MV-4-11 (cell line): ENCODE results near the gene TMEM91.
"Not testable (repeated sequence)": the region's sequence is repeated elsewhere in the genome, so short reads cannot be mapped to it uniquely, and the experiment has no call there.

Experiments used
- DNase-seq: peaks from one replicate; lab custom pipeline; 2025; lab: John Stamatoyannopoulos, UW

TMEM91 gene

DNA sequence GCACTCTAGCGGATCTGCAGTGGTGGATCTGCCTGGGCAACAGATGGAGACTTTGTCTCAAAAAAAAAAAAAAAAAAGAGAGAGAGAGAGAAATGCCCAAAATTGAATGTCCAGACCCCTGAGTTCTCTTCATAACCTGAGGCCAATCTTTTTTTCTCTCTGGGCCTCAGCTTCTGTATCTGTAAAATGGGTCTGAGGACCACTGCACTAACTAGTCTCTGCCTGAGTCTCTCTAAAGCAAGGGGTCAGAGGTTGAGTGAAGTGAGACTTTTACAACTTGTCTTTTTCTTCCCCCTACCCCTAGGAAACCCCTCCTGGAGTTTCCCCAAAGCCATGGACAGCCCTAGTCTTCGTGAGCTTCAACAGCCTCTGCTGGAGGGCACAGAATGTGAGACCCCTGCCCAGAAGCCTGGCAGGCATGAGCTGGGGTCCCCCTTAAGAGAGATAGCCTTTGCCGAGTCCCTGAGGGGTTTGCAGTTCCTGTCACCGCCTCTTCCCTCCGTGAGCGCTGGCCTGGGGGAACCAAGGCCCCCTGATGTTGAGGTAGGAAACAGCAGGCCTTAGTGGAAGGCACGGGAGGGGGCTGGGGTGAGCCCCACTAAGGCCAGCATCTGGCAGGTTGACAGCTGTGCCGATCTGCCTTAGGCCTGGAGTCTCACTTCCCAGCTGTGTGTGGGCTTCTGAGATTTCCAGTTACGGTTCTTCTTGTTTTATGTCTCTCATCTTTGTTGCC is 1.8 kb downstream of the TMEM91 start:
- DNase-seq = peak; percentile 40

DNA sequence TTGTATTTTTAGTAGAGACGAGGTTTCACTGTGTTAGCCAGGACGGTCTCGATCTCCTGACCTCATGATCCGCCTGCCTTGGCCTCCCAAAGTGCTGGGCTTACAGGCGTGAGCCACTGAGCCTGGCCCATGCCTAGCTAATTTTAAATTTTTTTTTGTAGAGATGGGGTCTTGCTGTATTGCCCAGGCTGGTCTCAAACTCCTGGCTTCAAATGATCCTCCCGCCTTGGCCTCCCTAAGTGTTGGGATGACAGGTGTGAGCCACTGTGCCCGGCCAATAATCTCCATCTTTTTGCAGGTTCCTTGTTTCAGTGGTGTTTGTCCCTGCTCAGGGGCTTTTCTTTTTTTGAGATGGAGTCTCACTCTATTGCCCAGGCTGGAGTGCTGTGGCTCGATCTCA is 5.2 kb downstream of the TMEM91 start:
- DNase-seq = not testable (repeated sequence)

DNA sequence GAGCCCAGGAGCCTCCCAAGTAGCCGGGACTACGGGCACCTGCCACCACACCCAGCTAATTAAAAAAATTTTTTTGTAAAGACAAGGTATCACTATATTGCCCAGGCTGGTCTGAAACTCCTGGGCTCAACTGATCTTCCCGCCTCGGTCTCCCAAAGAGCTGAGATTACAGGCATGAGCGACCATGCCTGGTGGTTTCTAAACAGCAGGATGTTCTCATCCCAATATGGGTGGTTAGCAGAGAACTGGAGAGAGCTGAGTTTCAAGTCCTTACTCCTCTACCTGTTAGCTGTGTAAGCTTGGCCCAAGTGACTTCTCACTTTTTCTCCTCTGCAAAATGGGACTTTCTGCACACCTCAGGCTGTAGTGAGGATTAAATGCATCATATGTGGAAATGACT is 8.0 kb downstream of the TMEM91 start:
- DNase-seq = no peak

DNA sequence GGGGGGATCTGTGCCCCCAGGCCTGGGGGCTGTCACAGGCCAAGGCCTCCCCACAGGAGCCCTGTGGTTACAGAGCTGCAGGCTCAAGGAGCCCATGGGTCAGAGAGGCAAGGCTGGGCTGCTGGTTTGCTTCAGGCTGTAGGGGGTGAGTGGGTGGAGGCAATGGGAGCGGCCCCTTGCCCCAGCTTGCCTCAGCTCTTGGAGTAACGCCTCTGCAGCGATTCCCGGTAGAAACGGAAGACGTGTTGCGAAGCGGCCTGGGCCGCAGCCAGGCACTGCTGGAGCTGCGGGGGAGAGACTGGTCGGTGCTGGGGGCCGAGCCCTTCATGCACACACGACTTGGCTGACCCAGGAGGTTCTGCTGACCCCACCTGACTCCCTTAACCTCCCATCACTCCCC is 10.1 kb downstream of the TMEM91 start:
- no peak for DNase-seq

DNA sequence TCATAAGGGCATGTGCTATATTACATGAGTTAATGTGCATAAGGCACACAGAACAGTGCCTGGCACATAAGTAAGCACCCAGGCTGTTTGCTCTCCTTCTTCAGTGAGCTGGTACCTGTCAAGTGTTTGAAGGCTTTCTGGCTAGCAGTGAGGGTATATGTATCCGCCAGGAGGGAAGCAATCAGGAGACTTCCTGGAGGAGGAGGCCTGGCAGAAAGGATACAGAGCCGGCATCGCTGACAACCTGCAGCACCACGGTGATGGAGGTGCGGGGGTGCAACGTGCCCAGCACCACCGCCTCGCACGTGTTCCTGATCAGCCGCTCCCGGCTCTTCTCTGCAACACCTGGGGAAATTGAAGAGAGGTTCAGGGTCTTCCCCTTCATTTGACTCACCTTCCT is 15.3 kb downstream of the TMEM91 start:
- no peak for DNase-seq

DNA sequence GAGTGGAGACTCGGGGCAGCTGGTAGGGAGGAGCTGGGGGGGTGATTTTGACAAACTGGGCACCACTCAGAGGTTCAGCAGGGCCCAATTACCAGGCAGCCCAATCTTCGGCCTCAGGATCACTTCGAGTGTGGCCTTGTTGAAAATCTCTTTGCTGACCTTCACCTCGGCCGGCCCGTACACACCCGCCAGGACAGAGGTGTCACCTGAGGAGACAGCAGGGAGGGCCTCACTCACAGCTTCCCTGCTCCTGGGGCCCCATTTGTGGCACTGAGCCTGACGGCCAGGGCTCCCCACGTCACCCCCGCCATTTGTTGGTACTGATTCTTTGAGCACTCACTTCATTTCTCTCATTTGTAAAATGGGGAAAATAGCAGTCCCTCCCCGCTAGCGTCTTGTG is 16.4 kb downstream of the TMEM91 start:
- no peak for DNase-seq

DNA sequence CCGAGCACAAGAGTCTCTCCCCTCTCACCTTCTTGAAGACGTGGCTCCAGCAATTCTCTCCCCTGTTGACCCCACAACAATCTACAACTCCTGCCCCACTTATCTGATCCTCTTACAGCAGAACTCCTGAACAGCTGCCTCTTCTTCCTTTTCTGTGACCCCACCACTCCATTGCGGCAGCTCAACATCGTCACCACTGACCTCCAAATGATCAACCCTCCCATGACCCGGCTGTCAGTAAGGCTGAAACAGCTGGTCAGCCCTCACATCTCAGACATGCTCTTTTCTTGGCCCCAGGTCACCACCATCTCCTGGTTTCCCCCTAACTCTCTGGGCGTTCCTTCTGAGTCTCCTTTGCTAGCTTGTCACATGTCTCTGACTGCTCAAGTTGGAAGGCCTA is 19.0 kb downstream of the TMEM91 start:
- DNase-seq = peak; percentile 43

DNA sequence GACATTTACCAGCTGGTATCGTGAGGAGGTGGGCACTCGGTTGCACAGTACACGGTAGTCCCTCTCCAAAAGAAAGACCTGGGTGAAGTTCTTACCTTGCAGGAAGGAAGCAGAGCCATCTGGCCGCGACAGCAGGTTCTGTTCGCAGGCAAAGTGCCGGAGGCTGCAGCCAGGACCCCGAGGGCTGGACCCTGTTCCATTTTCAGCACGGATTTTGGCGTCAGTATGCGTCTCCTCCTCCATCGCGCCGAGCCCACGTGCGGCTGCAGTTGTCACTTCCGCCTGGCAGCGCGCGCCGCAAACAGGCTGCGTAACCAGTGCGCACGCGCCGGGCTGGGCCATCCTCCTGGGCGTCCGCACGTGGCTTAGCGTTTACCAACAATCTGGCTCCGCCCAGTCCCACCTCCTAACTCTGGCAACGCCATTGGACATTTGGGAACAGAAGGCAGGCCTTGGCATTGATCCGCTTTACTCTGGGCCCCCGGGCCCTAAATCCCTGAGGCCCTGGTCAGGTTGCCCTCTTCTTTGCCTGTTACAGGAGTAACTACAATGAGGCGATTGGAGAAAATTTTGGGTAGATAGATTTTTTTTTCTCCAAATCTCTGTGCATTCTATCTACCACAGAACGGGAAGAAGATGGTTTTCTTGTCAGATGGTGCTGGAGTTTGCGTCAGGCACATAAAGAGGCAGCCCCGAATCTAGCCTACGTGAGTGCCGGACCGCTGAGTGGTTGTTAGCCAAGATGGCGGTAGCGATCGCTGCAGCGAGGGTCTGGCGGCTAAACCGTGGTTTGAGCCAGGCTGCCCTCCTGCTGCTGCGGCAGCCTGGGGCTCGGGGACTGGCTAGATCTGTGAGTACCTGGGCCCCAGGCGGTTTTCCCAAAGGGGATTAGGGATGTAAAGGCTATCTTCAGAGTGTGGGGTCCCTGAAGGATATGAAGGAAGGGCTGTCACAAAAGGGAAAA is 21.0 kb downstream of the TMEM91 start, which contains the start of the genes BCKDHA and EXOSC5:
TSS of gene BCKDHA (plus strand) at position 733 of the 964 bp plus-strand sequence. CDS start at position 743, 10 bp downstream.
TSS of gene EXOSC5 (minus strand) at position 274 of the 964 bp plus-strand sequence. CDS start at position 243, 31 bp downstream.
- DNase-seq = peak; percentile 100

DNA sequence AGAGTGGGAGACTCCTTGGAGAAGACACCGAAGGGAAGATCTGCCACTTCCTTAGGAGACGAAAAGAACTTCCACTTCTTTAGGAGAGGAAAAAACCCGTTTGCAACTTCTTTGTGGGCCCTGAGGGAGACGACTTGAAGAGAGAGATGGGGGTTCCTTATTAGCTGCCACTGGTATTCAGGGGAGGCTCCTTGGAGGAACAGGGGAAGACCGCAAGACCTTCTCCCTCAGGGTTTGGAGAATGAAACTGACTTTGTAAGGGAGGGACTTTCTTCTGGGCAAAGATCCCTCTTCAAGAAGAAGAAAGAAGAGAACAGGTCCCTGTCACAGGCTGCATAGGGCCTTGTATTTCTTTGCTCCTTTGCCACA is 21.7 kb downstream of the TMEM91 start:
- peak; percentile 21 for DNase-seq

DNA sequence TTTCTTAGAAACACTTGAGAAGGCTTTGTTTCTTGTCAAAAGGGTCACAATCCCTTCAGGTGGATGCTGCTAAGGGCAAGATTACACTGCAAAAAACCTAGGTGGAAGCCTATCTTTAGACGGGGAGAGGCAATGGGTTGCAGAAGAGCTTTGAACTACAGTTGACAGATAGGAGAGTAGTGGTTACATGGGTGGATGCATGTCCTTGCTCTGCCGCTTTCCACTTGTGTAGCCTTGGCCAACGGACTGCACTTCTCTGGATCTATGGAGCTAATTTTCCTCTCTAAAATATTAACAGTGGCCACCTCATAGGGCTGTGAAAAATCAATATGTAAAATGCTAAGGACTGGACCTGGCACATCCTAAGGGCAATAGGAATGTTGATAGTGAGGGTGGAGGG is 22.3 kb downstream of the TMEM91 start:
- no peak for DNase-seq

DNA sequence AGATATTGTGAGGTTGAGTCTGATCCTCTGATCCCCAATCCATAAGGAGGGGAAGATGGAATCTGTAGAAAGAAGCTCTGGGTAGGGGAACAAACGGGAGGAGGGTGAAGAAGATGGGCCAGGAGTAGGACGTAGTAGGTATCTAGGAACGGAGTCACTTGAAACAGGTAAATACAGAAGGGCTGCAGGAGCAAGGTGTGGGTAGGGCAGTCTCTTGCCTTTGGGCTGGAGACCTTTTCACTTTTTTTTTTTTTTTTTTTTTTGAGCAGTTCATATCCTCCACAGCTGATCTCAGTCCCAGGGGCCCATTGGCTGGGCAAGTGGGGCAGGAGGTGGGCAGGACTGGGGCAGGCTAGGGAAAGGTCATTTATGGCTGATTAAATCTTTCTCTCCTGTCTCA is 22.8 kb downstream of the TMEM91 start:
- no peak for DNase-seq

DNA sequence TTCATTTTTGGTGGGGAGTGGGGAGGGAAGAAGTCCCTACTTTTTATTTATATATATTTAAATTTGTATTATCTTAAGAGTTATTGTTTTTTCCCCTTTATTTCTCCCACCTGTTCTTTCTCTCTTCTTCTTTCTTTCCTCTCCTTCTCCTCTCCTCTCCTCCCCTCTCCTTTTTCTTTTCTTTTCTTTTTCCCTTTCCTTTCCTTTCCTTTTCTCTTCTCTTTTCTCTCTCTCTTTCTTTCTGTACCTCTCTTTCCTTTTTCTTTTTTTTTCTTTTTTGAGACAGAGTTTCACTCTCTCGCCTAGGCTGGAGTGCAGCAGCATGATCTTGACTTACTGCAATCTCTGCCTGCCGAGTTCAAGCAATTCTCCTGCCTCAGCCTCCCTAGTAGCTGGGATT is 23.2 kb downstream of the TMEM91 start:
- no peak for DNase-seq

DNA sequence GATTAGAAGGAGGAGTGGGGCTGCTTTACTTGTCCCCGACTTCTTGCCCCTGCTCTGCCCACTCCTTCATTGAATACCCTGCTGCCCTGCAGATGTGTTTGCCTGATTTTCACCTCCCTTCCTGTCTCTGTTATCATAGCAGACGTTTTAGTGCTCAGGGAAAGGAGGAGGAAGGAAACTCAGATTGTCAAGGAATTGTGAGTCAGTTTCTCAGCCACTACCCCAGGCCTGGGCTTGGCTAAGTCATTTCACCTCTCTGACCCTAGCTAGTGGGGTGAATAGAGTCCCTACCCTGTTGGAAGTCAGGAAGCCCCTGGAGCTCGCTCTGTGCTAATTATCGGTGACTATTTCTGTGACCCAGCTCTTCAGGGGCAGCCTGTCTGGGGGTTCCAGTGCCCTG is 25.1 kb downstream of the TMEM91 start:
- no peak for DNase-seq

DNA sequence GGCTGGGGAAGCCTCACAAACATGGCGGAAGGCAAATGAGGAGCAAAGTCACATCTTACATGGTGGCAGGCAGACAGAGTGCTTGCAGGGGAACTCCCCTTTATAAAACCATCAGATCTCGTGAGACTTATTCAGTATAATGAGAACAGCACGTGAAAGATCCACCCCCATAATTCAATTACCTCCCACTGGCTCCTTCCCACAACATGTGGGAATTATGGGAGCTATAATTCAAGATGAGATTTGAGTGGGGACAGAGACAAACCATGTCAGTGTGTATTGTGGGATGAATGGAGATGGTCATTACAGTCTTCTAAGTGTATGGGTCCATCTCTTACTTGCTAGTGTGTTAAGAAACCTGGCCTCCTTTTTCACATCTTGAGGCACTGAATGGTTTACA is 25.7 kb downstream of the TMEM91 start:
- DNase-seq = no peak

DNA sequence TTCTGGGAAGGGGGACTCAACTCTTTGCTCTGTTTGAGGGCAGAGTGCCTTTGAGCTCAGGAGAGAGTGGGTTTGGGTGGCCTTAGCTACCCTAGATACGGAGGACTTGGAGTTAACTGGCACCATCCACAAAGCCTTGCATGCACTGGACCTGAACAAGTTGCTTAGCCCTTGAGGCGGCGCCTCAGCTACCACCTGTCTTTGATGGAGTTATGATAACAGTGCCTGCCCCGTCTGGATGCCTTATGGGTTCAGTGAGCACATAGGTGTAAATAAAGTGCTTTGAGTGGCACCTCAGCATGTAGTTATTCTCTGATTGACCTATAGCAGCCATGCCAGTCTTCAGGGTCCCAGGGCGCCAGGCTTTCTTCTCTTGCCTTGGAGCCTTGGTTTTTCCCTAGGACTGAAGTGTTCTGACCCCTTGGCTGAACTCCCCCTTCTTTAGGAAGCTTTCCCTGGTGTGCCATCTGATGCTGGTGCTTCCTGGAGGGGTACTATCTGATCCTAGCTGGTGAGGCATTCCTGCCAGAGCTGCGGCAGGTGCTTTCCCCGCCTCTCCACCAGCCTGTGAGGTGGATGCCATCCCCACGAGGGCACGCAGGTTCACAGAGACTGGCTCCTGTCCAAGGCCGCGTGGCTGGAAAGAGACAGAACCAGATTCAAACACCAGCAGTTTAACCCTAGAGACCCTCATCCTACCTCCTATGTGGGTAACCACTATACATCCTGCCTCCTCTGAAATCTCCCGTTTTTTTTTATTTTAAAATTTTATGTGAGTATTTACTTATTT is 27.0 kb downstream of the TMEM91 start:
- no peak for DNase-seq

DNA sequence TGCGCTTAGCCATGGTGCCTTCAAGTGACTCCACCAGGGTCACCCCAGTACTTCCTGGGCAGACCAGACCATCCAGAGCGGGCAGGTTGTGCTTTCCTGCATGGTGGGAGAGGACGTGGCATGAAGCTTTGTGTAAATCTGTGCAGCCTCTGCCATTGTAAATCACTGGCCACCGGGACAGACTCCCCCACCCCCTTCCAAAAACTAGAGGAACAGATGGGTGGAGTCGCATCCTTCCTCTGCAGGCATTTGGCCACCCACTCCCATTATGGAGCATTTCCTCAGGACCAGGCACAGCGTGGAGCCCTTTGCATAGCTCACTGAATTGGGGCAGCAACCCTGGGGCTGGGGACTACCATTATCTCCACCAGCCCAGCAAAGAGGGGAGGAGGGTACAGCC is 29.4 kb downstream of the TMEM91 start:
- no peak for DNase-seq

DNA sequence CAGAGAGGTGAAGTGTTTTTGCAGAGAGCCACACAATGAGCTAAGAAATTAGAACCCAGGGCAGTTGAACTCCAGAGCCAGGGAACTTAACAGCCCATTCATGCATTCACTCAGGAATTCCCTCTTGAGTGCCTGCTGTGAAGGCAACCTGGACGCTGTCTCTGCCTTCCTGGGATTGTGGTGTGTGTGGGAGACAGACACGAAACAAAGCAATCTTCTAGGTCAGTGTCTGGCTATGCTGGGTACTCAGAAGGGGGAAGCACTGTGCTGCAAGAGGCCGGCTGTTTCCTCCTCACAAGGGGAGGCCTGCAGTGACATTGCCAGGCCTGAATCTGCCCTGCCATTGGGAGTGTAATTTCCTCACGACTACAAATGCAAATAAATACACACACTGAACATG is 30.9 kb downstream of the TMEM91 start:
- peak; percentile 88 for DNase-seq

DNA sequence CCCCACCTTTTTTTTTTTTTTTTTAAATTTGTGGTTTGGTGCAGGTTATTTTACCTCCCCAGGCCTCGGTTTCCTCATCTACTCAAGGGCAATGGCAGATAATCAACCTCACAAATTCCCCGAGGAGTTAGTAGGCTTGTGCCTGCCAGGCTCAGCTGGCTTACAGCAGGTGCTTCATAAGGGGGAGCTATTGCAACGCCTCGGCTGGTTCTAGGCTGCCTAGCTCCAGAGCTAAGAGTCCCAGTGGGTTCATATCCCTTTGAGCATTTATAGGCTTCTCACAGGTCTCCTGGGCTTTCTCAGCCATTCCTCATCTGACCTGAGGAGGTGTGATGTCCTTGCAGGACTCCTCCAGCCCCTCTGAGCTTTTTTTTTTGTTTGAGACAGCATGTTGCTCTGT is 31.9 kb downstream of the TMEM91 start:
- peak; percentile 75 for DNase-seq

DNA sequence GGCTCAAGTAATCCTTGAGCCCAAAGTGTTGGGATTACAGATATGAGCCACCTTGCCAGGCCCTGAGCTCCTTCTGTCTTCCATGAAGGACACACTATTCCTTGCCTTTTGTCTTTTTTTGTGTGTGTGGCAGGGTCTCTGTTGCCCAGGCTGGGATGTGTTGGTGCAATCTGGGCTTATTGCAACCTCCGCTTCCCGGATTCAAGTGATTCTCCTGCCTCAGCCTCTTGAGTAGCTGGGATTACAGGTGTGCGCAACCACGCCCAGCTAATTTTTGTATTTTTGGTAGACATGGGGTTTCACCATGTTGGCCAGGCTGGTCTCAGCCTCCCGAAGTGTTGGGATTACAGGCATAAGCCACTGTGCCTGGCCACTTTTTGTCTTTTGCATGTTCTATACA is 32.5 kb downstream of the TMEM91 start:
- not testable (repeated sequence) for DNase-seq

DNA sequence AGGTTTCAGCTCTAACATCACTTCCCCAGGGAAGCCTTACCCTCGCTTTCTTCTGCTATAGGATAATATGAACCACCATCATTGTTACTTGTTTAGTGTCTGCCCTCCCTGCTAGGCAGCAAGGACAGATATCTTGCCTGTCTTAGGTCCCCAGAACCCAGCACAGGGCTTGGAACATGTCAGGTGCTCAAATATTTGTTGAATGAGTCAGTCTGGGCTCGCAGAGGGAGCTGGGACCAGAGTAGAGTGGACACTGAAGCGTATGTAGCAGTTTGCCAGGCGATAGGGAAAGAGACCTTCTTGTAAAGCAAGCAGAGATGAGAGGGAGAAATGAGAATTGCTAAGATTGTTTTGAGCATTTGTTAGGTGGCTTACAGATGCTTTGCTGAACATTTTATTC is 33.0 kb downstream of the TMEM91 start:
- DNase-seq = no peak

DNA sequence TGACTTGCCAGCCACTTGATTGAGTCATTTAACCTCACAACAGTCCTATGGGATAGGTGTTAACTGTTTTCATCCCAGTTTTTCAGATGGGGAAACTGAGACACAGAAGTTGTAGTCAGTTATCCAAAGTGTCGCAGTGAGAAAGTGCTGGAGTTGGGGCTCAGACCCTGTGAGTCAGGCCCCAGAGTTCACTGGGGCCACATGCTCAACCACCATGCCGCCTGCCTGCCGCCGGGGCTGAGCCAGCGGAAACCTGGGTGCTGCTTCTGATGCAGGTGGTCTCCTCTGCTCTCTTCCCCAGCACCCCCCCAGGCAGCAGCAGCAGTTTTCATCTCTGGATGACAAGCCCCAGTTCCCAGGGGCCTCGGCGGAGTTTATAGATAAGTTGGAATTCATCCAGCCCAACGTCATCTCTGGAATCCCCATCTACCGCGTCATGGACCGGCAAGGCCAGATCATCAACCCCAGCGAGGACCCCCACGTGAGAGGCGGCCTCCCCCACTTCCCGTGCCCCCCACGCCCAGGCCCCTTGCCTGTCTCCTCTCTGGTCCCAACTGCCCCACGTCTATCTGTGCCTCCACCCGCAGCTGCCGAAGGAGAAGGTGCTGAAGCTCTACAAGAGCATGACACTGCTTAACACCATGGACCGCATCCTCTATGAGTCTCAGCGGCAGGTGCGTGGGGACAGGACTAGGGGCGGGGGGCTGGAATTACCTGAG is 34.2 kb downstream of the TMEM91 start:
- peak; percentile 59 for DNase-seq
